Measurements from ENCODE around the gene PPM1A.

DNA sequence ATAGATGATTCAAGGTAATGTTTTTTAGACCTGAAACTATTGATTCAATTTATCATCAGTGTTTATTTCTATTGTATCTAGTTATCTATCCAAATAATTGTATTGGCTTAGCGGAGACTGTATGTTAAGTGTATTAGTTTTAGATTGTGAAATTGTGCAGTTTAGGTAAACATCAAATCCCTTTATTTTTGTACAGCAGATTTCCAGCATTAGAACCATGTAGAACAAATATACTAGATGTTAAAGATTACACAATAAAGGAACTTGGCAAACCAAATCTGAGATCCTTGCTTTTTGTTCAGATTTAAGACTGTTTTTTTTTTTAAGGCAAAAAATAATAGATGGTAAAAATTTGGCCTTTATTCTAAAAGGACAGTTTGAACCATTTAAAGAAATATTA lies 39.3 kb downstream of the PPM1A start:
- TF ChIP-seq, protein P1, sequence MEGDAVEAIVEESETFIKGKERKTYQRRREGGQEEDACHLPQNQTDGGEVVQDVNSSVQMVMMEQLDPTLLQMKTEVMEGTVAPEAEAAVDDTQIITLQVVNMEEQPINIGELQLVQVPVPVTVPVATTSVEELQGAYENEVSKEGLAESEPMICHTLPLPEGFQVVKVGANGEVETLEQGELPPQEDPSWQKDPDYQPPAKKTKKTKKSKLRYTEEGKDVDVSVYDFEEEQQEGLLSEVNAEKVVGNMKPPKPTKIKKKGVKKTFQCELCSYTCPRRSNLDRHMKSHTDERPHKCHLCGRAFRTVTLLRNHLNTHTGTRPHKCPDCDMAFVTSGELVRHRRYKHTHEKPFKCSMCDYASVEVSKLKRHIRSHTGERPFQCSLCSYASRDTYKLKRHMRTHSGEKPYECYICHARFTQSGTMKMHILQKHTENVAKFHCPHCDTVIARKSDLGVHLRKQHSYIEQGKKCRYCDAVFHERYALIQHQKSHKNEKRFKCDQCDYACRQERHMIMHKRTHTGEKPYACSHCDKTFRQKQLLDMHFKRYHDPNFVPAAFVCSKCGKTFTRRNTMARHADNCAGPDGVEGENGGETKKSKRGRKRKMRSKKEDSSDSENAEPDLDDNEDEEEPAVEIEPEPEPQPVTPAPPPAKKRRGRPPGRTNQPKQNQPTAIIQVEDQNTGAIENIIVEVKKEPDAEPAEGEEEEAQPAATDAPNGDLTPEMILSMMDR (IDR thresholded peaks at IDR 0.05; ENCODE audit: borderline replicate concordance, extremely low read depth, low read length, poor library complexity, severe bottlenecking): no peak
- TF ChIP-seq EZH2 (IDR thresholded peaks at IDR 0.05; ENCODE audit: borderline replicate concordance, low read depth, low read length, severe bottlenecking): no peak

All from DND-41 (cell line).